Measurements from ENCODE around the gene DOCK4.

DNA sequence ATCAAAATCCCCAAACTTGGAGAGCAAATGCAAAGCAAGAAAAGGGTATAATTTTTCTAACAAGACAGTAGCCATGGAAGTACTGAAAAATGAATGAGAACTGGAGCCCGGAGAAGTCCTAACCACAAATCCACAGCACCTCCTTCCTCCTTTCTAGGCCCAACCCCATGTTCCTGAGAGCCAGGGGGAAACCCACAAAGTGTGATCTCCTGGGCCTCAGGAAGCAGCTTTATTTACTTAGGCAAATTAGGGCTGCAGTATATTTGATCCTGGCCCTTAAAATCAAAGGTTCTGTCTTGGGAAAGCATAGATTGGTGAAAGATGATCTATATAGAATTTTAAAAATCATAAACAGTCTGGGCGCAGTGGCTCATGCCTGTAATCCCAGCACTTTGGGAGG is 103.0 kb downstream of the DOCK4 start:
- TF ChIP-seq, protein P1, sequence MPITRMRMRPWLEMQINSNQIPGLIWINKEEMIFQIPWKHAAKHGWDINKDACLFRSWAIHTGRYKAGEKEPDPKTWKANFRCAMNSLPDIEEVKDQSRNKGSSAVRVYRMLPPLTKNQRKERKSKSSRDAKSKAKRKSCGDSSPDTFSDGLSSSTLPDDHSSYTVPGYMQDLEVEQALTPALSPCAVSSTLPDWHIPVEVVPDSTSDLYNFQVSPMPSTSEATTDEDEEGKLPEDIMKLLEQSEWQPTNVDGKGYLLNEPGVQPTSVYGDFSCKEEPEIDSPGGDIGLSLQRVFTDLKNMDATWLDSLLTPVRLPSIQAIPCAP (CRISPR knock-in tag; IDR thresholded peaks at IDR 0.05) = no peak
- TF ChIP-seq NR2C2 (CRISPR knock-in tag; IDR thresholded peaks at IDR 0.05) = no peak
- no peak for TF ChIP-seq KAT7 (CRISPR knock-in tag; IDR thresholded peaks at IDR 0.05; ENCODE audit: borderline replicate concordance)
- TF ChIP-seq, protein P2, sequence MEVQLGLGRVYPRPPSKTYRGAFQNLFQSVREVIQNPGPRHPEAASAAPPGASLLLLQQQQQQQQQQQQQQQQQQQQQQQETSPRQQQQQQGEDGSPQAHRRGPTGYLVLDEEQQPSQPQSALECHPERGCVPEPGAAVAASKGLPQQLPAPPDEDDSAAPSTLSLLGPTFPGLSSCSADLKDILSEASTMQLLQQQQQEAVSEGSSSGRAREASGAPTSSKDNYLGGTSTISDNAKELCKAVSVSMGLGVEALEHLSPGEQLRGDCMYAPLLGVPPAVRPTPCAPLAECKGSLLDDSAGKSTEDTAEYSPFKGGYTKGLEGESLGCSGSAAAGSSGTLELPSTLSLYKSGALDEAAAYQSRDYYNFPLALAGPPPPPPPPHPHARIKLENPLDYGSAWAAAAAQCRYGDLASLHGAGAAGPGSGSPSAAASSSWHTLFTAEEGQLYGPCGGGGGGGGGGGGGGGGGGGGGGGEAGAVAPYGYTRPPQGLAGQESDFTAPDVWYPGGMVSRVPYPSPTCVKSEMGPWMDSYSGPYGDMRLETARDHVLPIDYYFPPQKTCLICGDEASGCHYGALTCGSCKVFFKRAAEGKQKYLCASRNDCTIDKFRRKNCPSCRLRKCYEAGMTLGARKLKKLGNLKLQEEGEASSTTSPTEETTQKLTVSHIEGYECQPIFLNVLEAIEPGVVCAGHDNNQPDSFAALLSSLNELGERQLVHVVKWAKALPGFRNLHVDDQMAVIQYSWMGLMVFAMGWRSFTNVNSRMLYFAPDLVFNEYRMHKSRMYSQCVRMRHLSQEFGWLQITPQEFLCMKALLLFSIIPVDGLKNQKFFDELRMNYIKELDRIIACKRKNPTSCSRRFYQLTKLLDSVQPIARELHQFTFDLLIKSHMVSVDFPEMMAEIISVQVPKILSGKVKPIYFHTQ (CRISPR knock-in tag; IDR thresholded peaks at IDR 0.05) = no peak
- TF ChIP-seq, protein P3, sequence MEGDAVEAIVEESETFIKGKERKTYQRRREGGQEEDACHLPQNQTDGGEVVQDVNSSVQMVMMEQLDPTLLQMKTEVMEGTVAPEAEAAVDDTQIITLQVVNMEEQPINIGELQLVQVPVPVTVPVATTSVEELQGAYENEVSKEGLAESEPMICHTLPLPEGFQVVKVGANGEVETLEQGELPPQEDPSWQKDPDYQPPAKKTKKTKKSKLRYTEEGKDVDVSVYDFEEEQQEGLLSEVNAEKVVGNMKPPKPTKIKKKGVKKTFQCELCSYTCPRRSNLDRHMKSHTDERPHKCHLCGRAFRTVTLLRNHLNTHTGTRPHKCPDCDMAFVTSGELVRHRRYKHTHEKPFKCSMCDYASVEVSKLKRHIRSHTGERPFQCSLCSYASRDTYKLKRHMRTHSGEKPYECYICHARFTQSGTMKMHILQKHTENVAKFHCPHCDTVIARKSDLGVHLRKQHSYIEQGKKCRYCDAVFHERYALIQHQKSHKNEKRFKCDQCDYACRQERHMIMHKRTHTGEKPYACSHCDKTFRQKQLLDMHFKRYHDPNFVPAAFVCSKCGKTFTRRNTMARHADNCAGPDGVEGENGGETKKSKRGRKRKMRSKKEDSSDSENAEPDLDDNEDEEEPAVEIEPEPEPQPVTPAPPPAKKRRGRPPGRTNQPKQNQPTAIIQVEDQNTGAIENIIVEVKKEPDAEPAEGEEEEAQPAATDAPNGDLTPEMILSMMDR (IDR thresholded peaks at IDR 0.05) = no peak
- no peak for TF ChIP-seq CREB1 (CRISPR knock-in tag; IDR thresholded peaks at IDR 0.05)
- TF ChIP-seq SP1 (CRISPR knock-in tag; conservative IDR thresholded peaks at IDR 0.05) = no peak
- TF ChIP-seq ATF1 (CRISPR knock-in tag; IDR thresholded peaks at IDR 0.05) = no peak
- no peak for TF ChIP-seq ZNF232 (CRISPR knock-in tag; IDR thresholded peaks at IDR 0.05)
- TF ChIP-seq, protein P4, sequence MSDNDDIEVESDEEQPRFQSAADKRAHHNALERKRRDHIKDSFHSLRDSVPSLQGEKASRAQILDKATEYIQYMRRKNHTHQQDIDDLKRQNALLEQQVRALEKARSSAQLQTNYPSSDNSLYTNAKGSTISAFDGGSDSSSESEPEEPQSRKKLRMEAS (CRISPR knock-in tag; IDR thresholded peaks at IDR 0.05) = no peak
- no peak for TF ChIP-seq TEAD4 (CRISPR knock-in tag; IDR thresholded peaks at IDR 0.05)
- TF ChIP-seq ZBTB21 (CRISPR knock-in tag; IDR thresholded peaks at IDR 0.05; ENCODE audit: borderline replicate concordance) = no peak
- TF ChIP-seq FOXP1 (CRISPR knock-in tag; IDR thresholded peaks at IDR 0.05; ENCODE audit: borderline replicate concordance) = no peak
